ENCODE measurements around the gene PRR5.
"Not testable (repeated sequence)": the region's sequence is repeated elsewhere in the genome, so short reads cannot be mapped to it uniquely, and the experiment has no call there.

PRR5 gene

GRCh38 chr22:44676441-44677352 lies 25.3 kb upstream of the PRR5 start:
- peak; percentile 23 for DNase-seq

GRCh38 chr22:44677353-44677840 lies 24.6 kb upstream of the PRR5 start:
- DNase-seq: peak; percentile 77

- no peak for DNase-seq
Measured at GRCh38 chr22:44677871-44678555, 24.0 kb upstream of the PRR5 start.

- DNase-seq: no peak
Measured at GRCh38 chr22:44678556-44679305, 23.3 kb upstream of the PRR5 start.

- not testable (repeated sequence) for DNase-seq
Measured at GRCh38 chr22:44679306-44679647, 22.7 kb upstream of the PRR5 start.

GRCh38 chr22:44680058-44680457 lies 21.9 kb upstream of the PRR5 start:
- no peak for DNase-seq

- DNase-seq: no peak
Measured at GRCh38 chr22:44680481-44680894, 21.5 kb upstream of the PRR5 start.

GRCh38 chr22:44682556-44683168 lies 19.3 kb upstream of the PRR5 start:
- no peak for DNase-seq

- DNase-seq: no peak
Measured at GRCh38 chr22:44683237-44683636, 18.8 kb upstream of the PRR5 start.

GRCh38 chr22:44683881-44684280 lies 18.1 kb upstream of the PRR5 start:
- no peak for DNase-seq

GRCh38 chr22:44684506-44685383 lies 17.3 kb upstream of the PRR5 start:
- peak; percentile 84 for DNase-seq

- no peak for DNase-seq
Measured at GRCh38 chr22:44685384-44686056, 16.5 kb upstream of the PRR5 start.

GRCh38 chr22:44686873-44687600 lies 15.0 kb upstream of the PRR5 start:
- DNase-seq: no peak

- DNase-seq: no peak
Measured at GRCh38 chr22:44689173-44689572, 12.8 kb upstream of the PRR5 start.

- DNase-seq: no peak
Measured at GRCh38 chr22:44689915-44690524, 12.0 kb upstream of the PRR5 start.

GRCh38 chr22:44691796-44692661 lies 10.0 kb upstream of the PRR5 start:
- no peak for DNase-seq

GRCh38 chr22:44692662-44693007 lies 9.4 kb upstream of the PRR5 start:
- DNase-seq: no peak

- no peak for DNase-seq
Measured at GRCh38 chr22:44693145-44693544, 8.9 kb upstream of the PRR5 start.

GRCh38 chr22:44693756-44694155 lies 8.2 kb upstream of the PRR5 start:
- DNase-seq: peak; percentile 46
